Epithelial cell of proximal tubule (primary cell): Measurements from ENCODE around the gene SNRNP200. TPM values are rescaled to one million over a fixed set of nuclear protein-coding genes. Genes with fewer than 3 reads are reported as not detected.

ENCODE experiments used
- DNase-seq: peaks from one replicate; pipeline ENCODE4 v3.0.0-alpha.2; 2011; ENCODE audit warnings: low read depth
- H3K4me3 ChIP-seq: 2 replicates; pipeline ENCODE4 v1.5.1; 2011; ENCODE audit warnings: low read depth, mild to moderate bottlenecking, low read length
- CTCF ChIP-seq: conservative IDR thresholded peaks from 2 replicates; pipeline ENCODE4 v1.5.1; 2012; ENCODE audit warnings: low read depth, mild to moderate bottlenecking, low read length
- total RNA-seq: library from RNA; depleted of rRNA; stranded (reverse); fragments of >200 nt; gene quantifications from 2 replicates; pipeline ENCODE4 v1.2.3, GENCODE V29; 2015

The SNRNP200 gene
- total RNA-seq, 1 donor from 2014 or later, result 77.2 TPM

GRCh38 chr2:96325884-96326255 lies 20.5 kb upstream of the SNRNP200 start:
- TF ChIP-seq CTCF, result no peak
- DNase-seq, result no peak
- peak overlapping the region; percentile 57 for H3K4me3 ChIP-seq

- DNase-seq, result no peak
- no peak for TF ChIP-seq CTCF
- H3K4me3 ChIP-seq, result peak within 1 kb of the TSS; percentile 57
Measured at GRCh38 chr2:96325041-96325883, 19.9 kb upstream of the SNRNP200 start, which contains the start of gene ITPRIPL1. Gene ITPRIPL1, plus strand, starts transcription at chr2:96325317. Its CDS starts 523 bp downstream, at chr2:96325840.

- no peak for TF ChIP-seq CTCF
- H3K4me3 ChIP-seq, result peak overlapping the region; percentile 57
Measured at GRCh38 chr2:96324721-96325040, 19.3 kb upstream of the SNRNP200 start.

GRCh38 chr2:96323849-96324248 lies 18.5 kb upstream of the SNRNP200 start:
- no peak overlapping the region for H3K4me3 ChIP-seq
- DNase-seq, result no peak
- no peak for TF ChIP-seq CTCF

More at GRCh38 chr2:96324721-96325040, 19.3 kb upstream of the SNRNP200 start:
- DNase-seq, result no peak

- DNase-seq, result no peak
Measured at GRCh38 chr2:96320728-96321622, 15.6 kb upstream of the SNRNP200 start.

GRCh38 chr2:96320326-96320725 lies 15.0 kb upstream of the SNRNP200 start:
- no peak for DNase-seq
- H3K4me3 ChIP-seq, result no peak overlapping the region
- no peak for TF ChIP-seq CTCF

More at GRCh38 chr2:96320728-96321622, 15.6 kb upstream of the SNRNP200 start:
- no peak for TF ChIP-seq CTCF
- H3K4me3 ChIP-seq, result peak overlapping the region; percentile 64
